Endothelial cell of umbilical vein (primary cell): ENCODE data around the gene ELANE. TPM values are rescaled to one million over a fixed set of nuclear protein-coding genes. Genes with fewer than 3 reads are reported as not detected.

Experiments
- BruUV-seq: library from RNA; stranded (reverse); fragments of 400-500 nt; replicated peaks from 2 replicates; lab custom pipeline; 2021; lab: Mats Ljungman, UMichigan
- CTCF ChIA-PET: fragments of 300-600, 350-600 bp; sonication (Branson Sonifier 250); formaldehyde crosslinking; loops from one replicate; lab custom pipeline; 2021; ENCODE audit warnings: antibody characterized with exemption, inconsistent platforms; lab: Charles Lee
- POLR2A ChIA-PET: fragments of 300-600, 350-600 bp; sonication (Branson Sonifier 250); formaldehyde crosslinking; loops from one replicate; lab custom pipeline; 2021; ENCODE audit warnings: antibody characterized with exemption, inconsistent platforms; lab: Charles Lee
- DNase-seq: peaks from one replicate; pipeline ENCODE4 v3.0.0-alpha.2; 2011; ENCODE audit warnings: low read depth, low spot score
- FAIRE-seq: peaks from 2 replicates; lab custom pipeline; 2011; peaks lifted over from hg19 to GRCh38; lab: Jason Lieb, UNC
- H2AFZ ChIP-seq: 2 replicates; pipeline ENCODE4 v1.6.0; 2012; ENCODE audit warnings: low read depth, low read length, control low read depth, inconsistent platforms
- H3K27ac ChIP-seq: 2 replicates; pipeline ENCODE4 v1.5.1; 2011; ENCODE audit warnings: low read depth, mild to moderate bottlenecking, control low read depth, low read length, moderate library complexity; ENCODE audit not compliant: insufficient read depth
- H3K27me3 ChIP-seq, 2 experiments: 2 replicates each; pipeline versions ENCODE4 v1.6.0 to v1.6.1; 2011; ENCODE audit warnings: low read length in 2 of 2, mixed read lengths in 1 of 2; ENCODE audit not compliant: control insufficient read depth in 2 of 2, insufficient read depth in 2 of 2
- H3K36me3 ChIP-seq, 2 experiments: 2 replicates in 1 of 2; 3 replicates in 1 of 2; pipeline ENCODE4 v1.5.1; 2011; ENCODE audit warnings: low read length in 2 of 2, mild to moderate bottlenecking in 1 of 2, moderate library complexity in 1 of 2; ENCODE audit not compliant: control insufficient read depth in 2 of 2, insufficient read depth in 2 of 2; ENCODE audit errors: extremely low read depth in 1 of 2
- H3K4me1 ChIP-seq: 3 replicates; pipeline ENCODE4 v1.5.1; 2011; ENCODE audit warnings: mild to moderate bottlenecking, low read length; ENCODE audit not compliant: control insufficient read depth, insufficient read depth; ENCODE audit errors: extremely low read depth
- H3K4me2 ChIP-seq: 2 replicates; pipeline ENCODE4 v1.6.1; 2011; ENCODE audit warnings: low read length, control low read depth, mixed read lengths; ENCODE audit not compliant: insufficient read depth
- H3K4me3 ChIP-seq, 3 experiments: fragments of 200-600 bp in 1 of 3; sonication (generic), shearing (Covaris generic) in 1 of 3; replicated peaks in 1 of 3; 2 replicates each; pipeline ENCODE4 v1.5.1; 2011 to 2016; ENCODE audit warnings: control low read depth in 3 of 3, low read length in 3 of 3, mild to moderate bottlenecking in 2 of 3, inconsistent platforms in 1 of 3, low read depth in 1 of 3, moderate library complexity in 1 of 3; ENCODE audit not compliant: insufficient read depth in 1 of 3
- H3K79me2 ChIP-seq: 2 replicates; pipeline ENCODE4 v1.6.0; 2012; ENCODE audit warnings: low read length, inconsistent platforms; ENCODE audit not compliant: control insufficient read depth, insufficient read depth
- H3K9ac ChIP-seq: replicated peaks from 2 replicates; pipeline ENCODE3; 2011; ENCODE audit warnings: low read length, control low read depth; ENCODE audit not compliant: insufficient read depth; ENCODE audit errors: extremely low read depth
- H3K9me1 ChIP-seq: replicated peaks from 3 replicates; pipeline ENCODE4 v1.6.0; 2011; ENCODE audit warnings: mild to moderate bottlenecking, low read length; ENCODE audit not compliant: control insufficient read depth, insufficient read depth; ENCODE audit errors: extremely low read depth
- H3K9me3 ChIP-seq: replicated peaks from 2 replicates; pipeline ENCODE4 v1.5.1; 2012; ENCODE audit warnings: low read length, inconsistent platforms; ENCODE audit not compliant: control insufficient read depth, insufficient read depth
- H4K20me1 ChIP-seq: replicated peaks from 2 replicates; pipeline ENCODE3; 2011; ENCODE audit warnings: mild to moderate bottlenecking, low read length; ENCODE audit not compliant: control insufficient read depth, insufficient read depth; ENCODE audit errors: extremely low read depth
- EZH2 ChIP-seq: IDR thresholded peaks from 2 replicates; pipeline ENCODE4 v1.6.1; 2012; ENCODE audit warnings: borderline replicate concordance, low read depth, mild to moderate bottlenecking, moderate library complexity, low read length, inconsistent platforms; ENCODE audit not compliant: severe bottlenecking
- FOS ChIP-seq: IDR thresholded peaks from 2 replicates; pipeline ENCODE4 v1.6.1; 2011; ENCODE audit warnings: mild to moderate bottlenecking, low read length, moderate library complexity, borderline replicate concordance; ENCODE audit not compliant: insufficient read depth
- GATA2 ChIP-seq: IDR thresholded peaks from 2 replicates; pipeline ENCODE4 v1.7.0; 2011; ENCODE audit warnings: low read depth, mild to moderate bottlenecking, moderate library complexity, mixed read lengths, low read length; ENCODE audit not compliant: insufficient read length, insufficient read depth
- MYC ChIP-seq: IDR thresholded peaks from one replicate; pipeline ENCODE4 v1.6.1; 2011; ENCODE audit warnings: mild to moderate bottlenecking, low read depth, low read length
- POLR2A ChIP-seq: IDR thresholded peaks from 2 replicates; pipeline ENCODE4 v1.6.1; 2012; ENCODE audit warnings: low read depth, mild to moderate bottlenecking, control low read depth, low read length
- dilution Hi-C: fragments of 300-500 bp; cut with MboI; formaldehyde crosslinking; loops from one replicate; pipeline ENCODE4 v1.15.0; 2019; ENCODE audit warnings: low sequenced_read_pairs; ENCODE audit not compliant: extremely low pct_ligation_motif_present
- intact Hi-C: fragments of 100-400 bp; cut with micrococcal nuclease; formaldehyde crosslinking; loops from one replicate; pipeline ENCODE4 v1.10.0; 2022
- polyA plus RNA-seq, 4 experiments: library from polyadenylated mRNA; depleted of rRNA in 3 of 4; stranded (reverse) in 3 of 4; unstranded in 1 of 4; fragments of >200 nt; gene quantifications; 2 replicates each; pipeline versions ENCODE4 v1.2.1 to v1.2.3, GENCODE V29; 2011 to 2012; ENCODE audit warnings: missing spikeins in 1 of 4
- total RNA-seq: library from RNA; stranded (reverse); gene quantifications from 2 replicates; pipeline ENCODE4 v1.2.3, GENCODE V29; 2021
- TF ChIP-seq, protein P1 (sequence below), 2 donors: IDR thresholded peaks; 1 replicate in 1 of 2; 2 replicates in 1 of 2; pipeline ENCODE4 v1.5.1; 2011; ENCODE audit warnings: low read length in 2 of 2, mild to moderate bottlenecking in 2 of 2, moderate library complexity in 2 of 2, control low read depth in 1 of 2, inconsistent platforms in 1 of 2, low read depth in 1 of 2; ENCODE audit not compliant: insufficient read depth in 1 of 2; ENCODE audit errors: extremely low read depth in 1 of 2
- TF ChIP-seq, protein P2 (sequence below): IDR thresholded peaks from 2 replicates; pipeline ENCODE4 v1.6.1; 2011; ENCODE audit not compliant: insufficient read depth, insufficient read length

Gene ELANE
- total and polyA plus RNA-seq, 2 donors (not counting 3 experiments of a cell fraction or from before 2014, with no cell fraction given) = not detected

- CTCF ChIA-PET = interaction anchor here (1.2 kb wide), 1 partner anchor 26 kb away, joined by 4 read pairs; no protein-coding TSS in a partner anchor
- POLR2A ChIA-PET = no interaction called here
- H3K9ac ChIP-seq = no peak overlapping the region
- H3K9me1 ChIP-seq = no peaks in the 10 kb centered on the region
- no peak for TF ChIP-seq FOS
- TF ChIP-seq GATA2 = no peak
- no peak for TF ChIP-seq POLR2A
- TF ChIP-seq, protein P1, sequence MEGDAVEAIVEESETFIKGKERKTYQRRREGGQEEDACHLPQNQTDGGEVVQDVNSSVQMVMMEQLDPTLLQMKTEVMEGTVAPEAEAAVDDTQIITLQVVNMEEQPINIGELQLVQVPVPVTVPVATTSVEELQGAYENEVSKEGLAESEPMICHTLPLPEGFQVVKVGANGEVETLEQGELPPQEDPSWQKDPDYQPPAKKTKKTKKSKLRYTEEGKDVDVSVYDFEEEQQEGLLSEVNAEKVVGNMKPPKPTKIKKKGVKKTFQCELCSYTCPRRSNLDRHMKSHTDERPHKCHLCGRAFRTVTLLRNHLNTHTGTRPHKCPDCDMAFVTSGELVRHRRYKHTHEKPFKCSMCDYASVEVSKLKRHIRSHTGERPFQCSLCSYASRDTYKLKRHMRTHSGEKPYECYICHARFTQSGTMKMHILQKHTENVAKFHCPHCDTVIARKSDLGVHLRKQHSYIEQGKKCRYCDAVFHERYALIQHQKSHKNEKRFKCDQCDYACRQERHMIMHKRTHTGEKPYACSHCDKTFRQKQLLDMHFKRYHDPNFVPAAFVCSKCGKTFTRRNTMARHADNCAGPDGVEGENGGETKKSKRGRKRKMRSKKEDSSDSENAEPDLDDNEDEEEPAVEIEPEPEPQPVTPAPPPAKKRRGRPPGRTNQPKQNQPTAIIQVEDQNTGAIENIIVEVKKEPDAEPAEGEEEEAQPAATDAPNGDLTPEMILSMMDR (IDR thresholded peaks at IDR 0.05; ENCODE audit: extremely low read depth in 1 of 2, insufficient read depth in 1 of 2, low read depth in 1 of 2, low read length in 2 of 2) = no peak
- H3K4me1 ChIP-seq = no peaks in the 10 kb centered on the region
- H4K20me1 ChIP-seq = no peaks in the 10 kb centered on the region
- no peak for FAIRE-seq
- H3K27ac ChIP-seq = no peak overlapping the region
- no peak overlapping the region for H2AFZ ChIP-seq
- dilution Hi-C loops = no loop called here
- no peaks in the 10 kb centered on the region for H3K9me3 ChIP-seq
- no peak overlapping the region for H3K4me2 ChIP-seq
- peaks cover 6 to 35% of the 10 kb centered on the region in 2 experiments for H3K36me3 ChIP-seq
- no peaks in the 10 kb centered on the region for H3K79me2 ChIP-seq
- no peaks in the 10 kb centered on the region for H3K27me3 ChIP-seq
- H3K4me3 ChIP-seq = no peak overlapping the region
- intact Hi-C loops = no loop called here
- DNase-seq = no peak
- BruUV-seq = no TSS peak
Observed at GRCh38 chr19:882871-883497, 30.9 kb downstream of the ELANE start.

- ChIA-PET POLR2A (no interaction called here), CTCF (interaction anchor here (1.2 kb wide), 1 partner anchor 27 kb away, joined by 4 read pairs; no protein-coding TSS in a partner anchor)
- DNase-seq (no peak), FAIRE-seq (no peak)
- no peak overlapping the region for H3K4me2 ChIP-seq
- no peaks in the 10 kb centered on the region for H3K79me2 ChIP-seq
- no peaks in the 10 kb centered on the region for H3K4me1 ChIP-seq
- H3K9me1 ChIP-seq = no peaks in the 10 kb centered on the region
- no peak for TF ChIP-seq EZH2
- TF ChIP-seq, protein P1 (IDR thresholded peaks at IDR 0.05; ENCODE audit: extremely low read depth in 1 of 2, insufficient read depth in 1 of 2, low read depth in 1 of 2, low read length in 2 of 2) = no peak
- TF ChIP-seq MYC = no peak
- no peak for TF ChIP-seq POLR2A
- TF ChIP-seq FOS = no peak
- TF ChIP-seq, protein P2, sequence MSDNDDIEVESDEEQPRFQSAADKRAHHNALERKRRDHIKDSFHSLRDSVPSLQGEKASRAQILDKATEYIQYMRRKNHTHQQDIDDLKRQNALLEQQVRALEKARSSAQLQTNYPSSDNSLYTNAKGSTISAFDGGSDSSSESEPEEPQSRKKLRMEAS = no peak
- no peaks in the 10 kb centered on the region for H3K9me3 ChIP-seq
- dilution Hi-C loops = no loop called here
- H3K4me3 ChIP-seq = no peak overlapping the region
- no peaks in the 10 kb centered on the region for H4K20me1 ChIP-seq
- H3K27me3 ChIP-seq = no peaks in the 10 kb centered on the region
- H3K27ac ChIP-seq = no peak overlapping the region
- H2AFZ ChIP-seq = no peak overlapping the region
- BruUV-seq = no TSS peak
- no peak overlapping the region for H3K9ac ChIP-seq
- H3K36me3 ChIP-seq = peaks cover 8 to 37% of the 10 kb centered on the region in 2 experiments
- intact Hi-C loops = no loop called here
Observed at GRCh38 chr19:883661-884211, 31.6 kb downstream of the ELANE start.
